ENCODE measurements around the gene C5. TPM values are rescaled to one million over a fixed set of nuclear protein-coding genes. Genes with fewer than 3 reads are reported as not detected.

Gene C5
- total RNA-seq, 4 donors from 2014 or later: 3.6 to 6.6 (median 4.6) TPM

- Histone ChIP-seq H3K4me3 (no peak overlapping the region), H3K4me1 (no peaks in the 10 kb centered on the region), H3K27me3 (no peaks in the 10 kb centered on the region), H3K36me3 (peaks cover 0 to 11% (median 0%) of the 10 kb centered on the region in 4 donors), H3K27ac (replicated peaks in 1 of 4) (no peak overlapping the region), H3K9me3 (no peaks in the 10 kb centered on the region)
- intact Hi-C loops (cut with DNase I): no loop called here
- no peak for TF ChIP-seq POLR2AphosphoS5 (IDR thresholded peaks at IDR 0.05)
- TF ChIP-seq, protein P1, sequence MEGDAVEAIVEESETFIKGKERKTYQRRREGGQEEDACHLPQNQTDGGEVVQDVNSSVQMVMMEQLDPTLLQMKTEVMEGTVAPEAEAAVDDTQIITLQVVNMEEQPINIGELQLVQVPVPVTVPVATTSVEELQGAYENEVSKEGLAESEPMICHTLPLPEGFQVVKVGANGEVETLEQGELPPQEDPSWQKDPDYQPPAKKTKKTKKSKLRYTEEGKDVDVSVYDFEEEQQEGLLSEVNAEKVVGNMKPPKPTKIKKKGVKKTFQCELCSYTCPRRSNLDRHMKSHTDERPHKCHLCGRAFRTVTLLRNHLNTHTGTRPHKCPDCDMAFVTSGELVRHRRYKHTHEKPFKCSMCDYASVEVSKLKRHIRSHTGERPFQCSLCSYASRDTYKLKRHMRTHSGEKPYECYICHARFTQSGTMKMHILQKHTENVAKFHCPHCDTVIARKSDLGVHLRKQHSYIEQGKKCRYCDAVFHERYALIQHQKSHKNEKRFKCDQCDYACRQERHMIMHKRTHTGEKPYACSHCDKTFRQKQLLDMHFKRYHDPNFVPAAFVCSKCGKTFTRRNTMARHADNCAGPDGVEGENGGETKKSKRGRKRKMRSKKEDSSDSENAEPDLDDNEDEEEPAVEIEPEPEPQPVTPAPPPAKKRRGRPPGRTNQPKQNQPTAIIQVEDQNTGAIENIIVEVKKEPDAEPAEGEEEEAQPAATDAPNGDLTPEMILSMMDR (IDR thresholded peaks at IDR 0.05): no peak
- no peak for TF ChIP-seq POLR2A (IDR thresholded peaks at IDR 0.05; ENCODE audit: low read depth)
- TF ChIP-seq EP300 (IDR thresholded peaks at IDR 0.05): no peak
- no peak for DNase-seq (ENCODE audit: extremely low spot score)
- WGBS: no CpG with 5 or more reads among the region's 2 CpGs
Observed at GRCh38 chr9:121024237-121024636, 25.8 kb downstream of the C5 start.

DNA sequence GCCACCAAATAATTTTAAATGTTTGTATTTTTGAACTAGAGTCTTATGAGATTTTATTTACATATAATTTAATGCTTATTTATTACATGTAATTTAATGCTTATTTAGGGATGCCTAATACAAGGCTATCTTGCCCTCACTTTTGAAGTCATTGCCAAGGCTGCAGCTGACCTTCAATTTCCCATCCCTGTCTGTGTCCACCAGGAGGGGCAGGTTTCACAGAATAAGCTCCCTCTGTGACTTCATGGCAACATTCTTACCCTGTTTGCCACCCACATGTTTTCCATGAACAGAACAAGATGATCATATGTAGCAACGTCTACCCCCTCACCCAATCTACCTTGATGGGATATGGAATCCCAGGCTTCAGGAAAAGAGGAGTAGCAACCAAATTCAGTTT lies 27.0 kb downstream of the C5 start:
- Histone ChIP-seq H3K36me3 (peaks cover 0 to 11% (median 0%) of the 10 kb centered on the region in 4 donors), H3K27ac (replicated peaks in 1 of 4) (no peak overlapping the region), H3K4me1 (no peaks in the 10 kb centered on the region), H3K27me3 (no peaks in the 10 kb centered on the region), H3K9me3 (no peaks in the 10 kb centered on the region), H3K4me3 (no peak overlapping the region)
- 82% methylated on average over 1 of the region's 1 CpG for WGBS
- intact Hi-C loops (cut with DNase I): no loop called here
- DNase-seq (ENCODE audit: extremely low spot score): no peak
- TF ChIP-seq POLR2A (IDR thresholded peaks at IDR 0.05; ENCODE audit: low read depth): no peak
- no peak for TF ChIP-seq EP300 (IDR thresholded peaks at IDR 0.05)
- no peak for TF ChIP-seq POLR2AphosphoS5 (IDR thresholded peaks at IDR 0.05)
- TF ChIP-seq, protein P1 (IDR thresholded peaks at IDR 0.05): no peak

GRCh38 chr9:121021301-121021700 lies 28.8 kb downstream of the C5 start:
- H3K36me3 ChIP-seq: peaks cover 0 to 22% (median 2%) of the 10 kb centered on the region in 4 donors
- intact Hi-C loops (cut with DNase I): no loop called here
- DNase-seq (ENCODE audit: extremely low spot score): no peak
- H3K27ac ChIP-seq (replicated peaks in 1 of 4): no peak overlapping the region
- TF ChIP-seq, protein P1 (IDR thresholded peaks at IDR 0.05): no peak
- no peak for TF ChIP-seq EP300 (IDR thresholded peaks at IDR 0.05)
- TF ChIP-seq POLR2AphosphoS5 (IDR thresholded peaks at IDR 0.05): no peak
- TF ChIP-seq POLR2A (IDR thresholded peaks at IDR 0.05; ENCODE audit: low read depth): no peak
- H3K27me3 ChIP-seq: no peaks in the 10 kb centered on the region
- no peaks in the 10 kb centered on the region for H3K9me3 ChIP-seq
- 65% methylated on average over 4 of the region's 4 CpGs for WGBS
- H3K4me3 ChIP-seq: no peak overlapping the region
- no peaks in the 10 kb centered on the region for H3K4me1 ChIP-seq

- no peak for DNase-seq (ENCODE audit: extremely low spot score)
- TF ChIP-seq POLR2AphosphoS5 (IDR thresholded peaks at IDR 0.05) (no peak), EP300 (IDR thresholded peaks at IDR 0.05) (no peak), POLR2A (IDR thresholded peaks at IDR 0.05; ENCODE audit: low read depth) (no peak)
- TF ChIP-seq, protein P1 (IDR thresholded peaks at IDR 0.05): no peak
- intact Hi-C loops (cut with DNase I): no loop called here
- no peak overlapping the region for H3K27ac ChIP-seq (replicated peaks in 1 of 4)
- no peaks in the 10 kb centered on the region for H3K4me1 ChIP-seq
- no peaks in the 10 kb centered on the region for H3K9me3 ChIP-seq
- peaks cover 0 to 29% (median 2%) of the 10 kb centered on the region in 4 donors for H3K36me3 ChIP-seq
- WGBS: 76% methylated on average over 5 of the region's 5 CpGs
- no peaks in the 10 kb centered on the region for H3K27me3 ChIP-seq
- no peak overlapping the region for H3K4me3 ChIP-seq
Observed at GRCh38 chr9:121019273-121019672, 30.8 kb downstream of the C5 start.

DNA sequence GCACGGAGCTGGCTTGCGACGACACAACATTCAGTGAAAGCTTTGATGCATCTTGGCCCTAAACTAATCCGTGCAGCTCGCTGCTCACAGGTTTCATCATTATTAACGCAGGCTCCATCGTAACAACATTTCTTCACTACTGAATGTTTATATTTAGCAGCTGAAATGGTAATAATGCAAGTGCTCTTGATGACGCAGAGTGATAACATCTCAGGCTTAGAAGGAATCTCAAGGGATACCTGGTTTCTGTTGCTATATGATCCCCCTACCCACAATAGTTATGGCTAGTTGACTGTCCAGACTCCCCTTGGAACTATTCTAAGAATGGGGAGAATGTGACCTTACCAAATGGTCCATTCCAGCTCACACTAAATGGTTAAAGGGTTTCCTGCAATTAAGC lies 36.2 kb downstream of the C5 start:
- no peak overlapping the region for H3K27ac ChIP-seq (replicated peaks in 1 of 4)
- peaks cover 0 to 35% (median 2%) of the 10 kb centered on the region in 4 donors for H3K36me3 ChIP-seq
- H3K4me3 ChIP-seq: no peak overlapping the region
- no peaks in the 10 kb centered on the region for H3K9me3 ChIP-seq
- 91% methylated on average over 8 of the region's 8 CpGs for WGBS
- H3K4me1 ChIP-seq: no peaks in the 10 kb centered on the region
- intact Hi-C loops (cut with DNase I): no loop called here
- TF ChIP-seq, protein P1 (IDR thresholded peaks at IDR 0.05): no peak
- TF ChIP-seq POLR2A (IDR thresholded peaks at IDR 0.05; ENCODE audit: low read depth) (no peak), POLR2AphosphoS5 (IDR thresholded peaks at IDR 0.05) (no peak), EP300 (IDR thresholded peaks at IDR 0.05) (no peak)
- no peaks in the 10 kb centered on the region for H3K27me3 ChIP-seq
- no peak for DNase-seq (ENCODE audit: extremely low spot score)
